H9 (cell line): ENCODE data around the gene SIGMAR1. TPM values are rescaled to one million over a fixed set of nuclear protein-coding genes. Genes with fewer than 3 reads are reported as not detected.

Experiments
- DNase-seq: peaks from one replicate; pipeline ENCODE4 v3.0.0-alpha.2; 2017
- H2AFZ ChIP-seq: one replicate; pipeline ENCODE4 v1.6.1; 2013; ENCODE audit warnings: mild to moderate bottlenecking, low read length, control low read depth, moderate library complexity
- H2AK5ac ChIP-seq: 2 replicates; pipeline ENCODE4 v1.6.1; 2013; ENCODE audit warnings: low read length, control low read depth, mixed read lengths; ENCODE audit not compliant: insufficient read length
- H2BK120ac ChIP-seq: one replicate; pipeline ENCODE4 v1.6.1; 2013; ENCODE audit warnings: low read depth, mild to moderate bottlenecking, low read length, control low read depth, inconsistent platforms; ENCODE audit not compliant: poor library complexity, severe bottlenecking
- H2BK12ac ChIP-seq: 2 replicates; pipeline ENCODE4 v1.6.1; 2013; ENCODE audit warnings: low read length, control low read depth, mixed read lengths, low read depth; ENCODE audit not compliant: insufficient read length
- H2BK15ac ChIP-seq: 2 replicates; pipeline ENCODE4 v1.6.1; 2013; ENCODE audit warnings: low read depth, low read length, control low read depth
- H2BK20ac ChIP-seq: one replicate; pipeline ENCODE4 v1.6.1; 2013; ENCODE audit warnings: low read depth, mild to moderate bottlenecking, low read length, control low read depth, inconsistent platforms; ENCODE audit not compliant: poor library complexity, severe bottlenecking
- H2BK5ac ChIP-seq: 2 replicates; pipeline ENCODE4 v1.6.1; 2013; ENCODE audit warnings: low read length, control low read depth, mixed read lengths; ENCODE audit not compliant: insufficient read length
- H3K14ac ChIP-seq: 2 replicates; pipeline ENCODE4 v1.6.1; 2013; ENCODE audit warnings: low read length, control low read depth; ENCODE audit not compliant: insufficient read depth
- H3K18ac ChIP-seq: 2 replicates; pipeline ENCODE4 v1.6.1; 2013; ENCODE audit warnings: low read depth, mild to moderate bottlenecking, mixed read lengths, low read length, control low read depth; ENCODE audit not compliant: insufficient read length
- H3K23ac ChIP-seq: 2 replicates; pipeline ENCODE4 v1.6.1; 2013; ENCODE audit warnings: low read length, control low read depth, mixed read lengths, low read depth; ENCODE audit not compliant: insufficient read length
- H3K23me2 ChIP-seq: 2 replicates; pipeline ENCODE4 v1.6.1; 2013; ENCODE audit warnings: low read depth, mild to moderate bottlenecking, mixed read lengths, low read length, control low read depth; ENCODE audit not compliant: insufficient read length, poor library complexity, severe bottlenecking
- H3K27ac ChIP-seq: 2 replicates; pipeline ENCODE4 v1.5.1; 2013; ENCODE audit warnings: low read length, control low read depth, mixed read lengths, low read depth; ENCODE audit not compliant: insufficient read length
- H3K27me3 ChIP-seq: 2 replicates; pipeline ENCODE4 v1.6.1; 2013; ENCODE audit warnings: low read length, control low read depth, inconsistent platforms; ENCODE audit not compliant: insufficient read depth
- H3K4ac ChIP-seq: 2 replicates; pipeline ENCODE4 v1.6.1; 2013; ENCODE audit warnings: low read depth, mild to moderate bottlenecking, control low read depth, inconsistent platforms, low read length, moderate library complexity
- H3K4me1 ChIP-seq: 2 replicates; pipeline ENCODE4 v1.6.1; 2013; ENCODE audit warnings: low read length, control low read depth, inconsistent platforms; ENCODE audit not compliant: insufficient read depth
- H3K4me2 ChIP-seq: 2 replicates; pipeline ENCODE4 v1.6.1; 2013; ENCODE audit warnings: low read length, control low read depth, mixed read lengths; ENCODE audit not compliant: insufficient read length, insufficient read depth
- H3K56ac ChIP-seq: 2 replicates; pipeline ENCODE4 v1.6.1; 2013; ENCODE audit warnings: low read depth, mild to moderate bottlenecking, mixed read lengths, low read length, control low read depth; ENCODE audit not compliant: insufficient read length
- H3K79me1 ChIP-seq: 2 replicates; pipeline ENCODE4 v1.6.1; 2013; ENCODE audit warnings: low read depth, mild to moderate bottlenecking, moderate library complexity, low read length, control low read depth, inconsistent platforms; ENCODE audit not compliant: insufficient read depth, poor library complexity, severe bottlenecking
- H3K79me2 ChIP-seq: 2 replicates; pipeline ENCODE4 v1.6.1; 2013; ENCODE audit warnings: low read length, control low read depth, inconsistent platforms; ENCODE audit not compliant: insufficient read depth
- H3K9ac ChIP-seq: 2 replicates; pipeline ENCODE4 v1.6.1; 2013; ENCODE audit warnings: low read length, control low read depth, mixed read lengths; ENCODE audit not compliant: insufficient read length; ENCODE audit errors: extremely low read depth
- H3K9me3 ChIP-seq: one replicate; pipeline ENCODE4 v1.6.1; 2013; ENCODE audit warnings: low read depth, low read length, inconsistent platforms; ENCODE audit not compliant: control insufficient read depth
- H3T11ph ChIP-seq: one replicate; pipeline ENCODE4 v1.6.1; 2013; ENCODE audit warnings: mild to moderate bottlenecking, low read length, control low read depth, inconsistent platforms
- H4K20me1 ChIP-seq: one replicate; pipeline ENCODE4 v1.6.1; 2013; ENCODE audit not compliant: control insufficient read depth, insufficient read length, insufficient read depth
- H4K5ac ChIP-seq: 2 replicates; pipeline ENCODE4 v1.6.1; 2013; ENCODE audit warnings: low read depth, mild to moderate bottlenecking, mixed read lengths, low read length, control low read depth; ENCODE audit not compliant: insufficient read length
- H4K8ac ChIP-seq: replicated peaks from 2 replicates; pipeline ENCODE4 v1.6.1; 2013; ENCODE audit warnings: low read length, control low read depth, mixed read lengths, low read depth; ENCODE audit not compliant: insufficient read length
- H4K91ac ChIP-seq: 2 replicates; pipeline ENCODE4 v1.6.1; 2013; ENCODE audit warnings: low read depth, mild to moderate bottlenecking, moderate library complexity, mixed read lengths, low read length, control low read depth; ENCODE audit not compliant: insufficient read length
- H3K27ac Mint-ChIP-seq, 3 experiments: 2 replicates in 2 of 3; 3 replicates in 1 of 3; pipeline ENCODE4 v1.8.0; 2020 to 2021; ENCODE audit warnings: mixed read lengths in 3 of 3, mild to moderate bottlenecking in 1 of 3, moderate library complexity in 1 of 3
- H3K27me3 Mint-ChIP-seq: 2 replicates; pipeline ENCODE4 v1.8.0; 2021; ENCODE audit warnings: low read depth, mild to moderate bottlenecking, moderate library complexity, mixed read lengths
- H3K36me3 Mint-ChIP-seq, 3 experiments: 2 replicates in 2 of 3; 3 replicates in 1 of 3; pipeline ENCODE4 v1.8.0; 2020 to 2021; ENCODE audit warnings: low read depth in 3 of 3, mixed read lengths in 3 of 3; ENCODE audit not compliant: insufficient read depth in 1 of 3
- H3K4me1 Mint-ChIP-seq, 2 experiments: 2 replicates each; pipeline ENCODE4 v1.8.0; 2020; ENCODE audit warnings: mixed read lengths in 2 of 2
- H3K4me3 Mint-ChIP-seq, 2 experiments: 2 replicates in 1 of 2; 3 replicates in 1 of 2; pipeline ENCODE4 v1.8.0; 2020 to 2021; ENCODE audit warnings: mild to moderate bottlenecking in 2 of 2, mixed read lengths in 2 of 2, moderate library complexity in 1 of 2
- H3K9me3 Mint-ChIP-seq, 2 experiments: 2 replicates in 1 of 2; 3 replicates in 1 of 2; pipeline ENCODE4 v1.8.0; 2020; ENCODE audit warnings: mild to moderate bottlenecking in 2 of 2, mixed read lengths in 2 of 2, moderate library complexity in 1 of 2
- CTCF ChIP-seq: fragments of 200-600 bp; sonication (generic); conservative IDR thresholded peaks from 3 replicates; pipeline ENCODE4 v1.8.0; 2021; ENCODE audit warnings: antibody characterized with exemption, mild to moderate bottlenecking
- WGBS: extraction: QIAGEN DNeasy Blood & Tissue Kit; methylation state at CpG from one replicate; pipeline ENCODE4 v1.1.7; 2013; ENCODE audit warnings: missing lambda C conversion rate, low lambda C conversion rate, mixed read lengths; ENCODE audit not compliant: insufficient read length; ENCODE audit errors: extremely low coverage; 5-methylcytosine and 5-hydroxymethylcytosine counted together
- total RNA-seq: library from RNA; stranded (reverse); gene quantifications from 2 replicates; pipeline ENCODE4 v1.2.1, GENCODE V29; 2021

The SIGMAR1 gene
- total RNA-seq, 1 experiment from 2014 or later: 68.3 TPM

GRCh38 chr9:34624475-34625185, 13.0 kb downstream of the SIGMAR1 start:
- Histone ChIP-seq H3K4ac (no peak overlapping the region), H3K27me3 (peaks cover 43% of the 10 kb centered on the region), H3K4me2 (no peak overlapping the region), H2BK120ac (no peak overlapping the region), H3K79me1 (no peaks in the 10 kb centered on the region), H3K18ac (no peak overlapping the region), H3K9ac (no peak overlapping the region), H3K9me3 (no peaks in the 10 kb centered on the region), H2AFZ (no peak overlapping the region), H2BK5ac (no peak overlapping the region), H3K27ac (no peak overlapping the region), H3T11ph (no peak overlapping the region), H3K23ac (no peak overlapping the region), H3K56ac (no peak overlapping the region), H2AK5ac (no peak overlapping the region), H2BK20ac (no peak overlapping the region), H3K4me1 (0 out of 2 replicates have a peak, but pooled peaks cover 3% of the 10 kb centered on the region), H3K79me2 (no peaks in the 10 kb centered on the region), H2BK12ac (no peak overlapping the region), H4K91ac (no peak overlapping the region), H3K14ac (no peak overlapping the region), H4K5ac (no peak overlapping the region), H4K20me1 (no peaks in the 10 kb centered on the region), H4K8ac (no peak overlapping the region), H3K23me2 (peaks cover 16% of the 10 kb centered on the region), H2BK15ac (no peak overlapping the region)
- peaks cover 67% of the 10 kb centered on the region for H3K27me3 Mint-ChIP-seq
- no peak for TF ChIP-seq CTCF
- H3K4me1 Mint-ChIP-seq: peaks cover 17 to 34% of the 10 kb centered on the region in 2 experiments
- no peak overlapping the region for H3K27ac Mint-ChIP-seq
- no peak overlapping the region for H3K4me3 Mint-ChIP-seq
- DNase-seq: no peak
- H3K36me3 Mint-ChIP-seq: no peaks in the 10 kb centered on the region; a peak in 2 of 7 replicates
- no CpG with 5 or more reads among the region's 39 CpGs for WGBS
- H3K9me3 Mint-ChIP-seq: peaks cover 0 to 6% of the 10 kb centered on the region in 2 experiments; a peak in 2 of 5 replicates
